HCT116 (cell line): ENCODE measurements around the gene NT5C3B.
"Not testable (repeated sequence)": the region's sequence is repeated elsewhere in the genome, so short reads cannot be mapped to it uniquely, and the experiment has no call there.

Source experiments
- CBX3 ChIP-seq: IDR thresholded peaks from 2 replicates; pipeline ENCODE4 v1.6.1; 2012; ENCODE audit warnings: low read depth
- CEBPB ChIP-seq: IDR thresholded peaks from 2 replicates; pipeline ENCODE4 v1.6.1; 2012; ENCODE audit warnings: low read depth
- EZH2 ChIP-seq: fragments of 200-600 bp; sonication (generic); IDR thresholded peaks from 2 replicates; pipeline ENCODE4 v1.6.1; 2017; ENCODE audit warnings: antibody characterized with exemption, mixed run types
- POLR2A ChIP-seq: IDR thresholded peaks from 2 replicates; pipeline ENCODE4 v1.7.0; 2011; ENCODE audit warnings: borderline replicate concordance; ENCODE audit not compliant: insufficient read depth, insufficient read length; ENCODE audit errors: extremely low read depth
- POLR2AphosphoS5 ChIP-seq: IDR thresholded peaks from 2 replicates; pipeline ENCODE4 v1.6.1; 2011; ENCODE audit warnings: mild to moderate bottlenecking, low read depth, low read length, moderate library complexity
- RAD21 ChIP-seq: IDR thresholded peaks from 2 replicates; pipeline ENCODE4 v1.6.1; 2012; ENCODE audit warnings: low read depth, mild to moderate bottlenecking
- REST ChIP-seq: IDR thresholded peaks from 2 replicates; pipeline ENCODE4 v1.6.1; 2012; ENCODE audit warnings: low read depth
- TCF7L2 ChIP-seq: IDR thresholded peaks from 2 replicates; pipeline ENCODE4 v1.7.0; 2011; ENCODE audit warnings: borderline replicate concordance, inconsistent platforms; ENCODE audit not compliant: insufficient read depth, insufficient read length; ENCODE audit errors: extremely low read depth
- YY1 ChIP-seq: IDR thresholded peaks from 2 replicates; pipeline ENCODE4 v1.6.1; 2011; ENCODE audit warnings: low read length, low read depth, moderate library complexity, mild to moderate bottlenecking; ENCODE audit not compliant: insufficient replicate concordance; ENCODE audit errors: extremely low read depth
- ZNF274 ChIP-seq: fragments of 200-500 bp; sonication (Bioruptor generic); IDR thresholded peaks from 2 replicates; pipeline ENCODE4 v1.6.1; 2014; ENCODE audit warnings: mild to moderate bottlenecking, low read depth, low read length, inconsistent platforms
- TF ChIP-seq, protein P1 (sequence below), 3 experiments: fragments of 200-600 bp in 1 of 3; sonication (generic) in 1 of 3; IDR thresholded peaks in 2 of 3; conservative IDR thresholded peaks in 1 of 3; 2 replicates each; pipeline ENCODE4 v1.5.1; 2012 to 2017; ENCODE audit warnings: low read depth in 2 of 3, low read length in 2 of 3, antibody characterized with exemption in 1 of 3, borderline replicate concordance in 1 of 3, control low read depth in 1 of 3, mild to moderate bottlenecking in 1 of 3, mixed read lengths in 1 of 3, mixed run types in 1 of 3, moderate library complexity in 1 of 3; ENCODE audit not compliant: insufficient read depth in 1 of 3
- TF ChIP-seq, protein P2 (sequence below): IDR thresholded peaks from 2 replicates; pipeline ENCODE4 v1.6.1; 2012

DNA sequence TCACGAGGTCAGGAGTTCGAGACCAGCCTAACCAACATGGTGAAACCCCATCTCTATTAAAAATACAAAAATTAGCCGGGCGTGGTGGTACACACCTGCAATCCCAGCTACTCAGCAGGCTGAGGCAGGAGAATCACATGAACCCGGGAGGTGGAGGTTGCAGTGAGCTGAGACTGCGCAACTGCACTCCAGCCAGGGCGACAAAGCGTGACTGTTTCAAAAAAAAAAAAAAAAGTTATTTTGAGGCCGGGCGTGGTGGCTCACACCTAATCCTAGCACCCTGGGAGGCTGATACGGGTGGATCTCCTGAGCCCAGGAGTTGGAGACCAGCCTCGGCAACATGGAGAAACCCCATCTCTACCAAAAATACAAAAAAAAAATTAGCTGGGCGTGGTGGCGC is 15.3 kb upstream of the NT5C3B start:
- TF ChIP-seq, protein P1, sequence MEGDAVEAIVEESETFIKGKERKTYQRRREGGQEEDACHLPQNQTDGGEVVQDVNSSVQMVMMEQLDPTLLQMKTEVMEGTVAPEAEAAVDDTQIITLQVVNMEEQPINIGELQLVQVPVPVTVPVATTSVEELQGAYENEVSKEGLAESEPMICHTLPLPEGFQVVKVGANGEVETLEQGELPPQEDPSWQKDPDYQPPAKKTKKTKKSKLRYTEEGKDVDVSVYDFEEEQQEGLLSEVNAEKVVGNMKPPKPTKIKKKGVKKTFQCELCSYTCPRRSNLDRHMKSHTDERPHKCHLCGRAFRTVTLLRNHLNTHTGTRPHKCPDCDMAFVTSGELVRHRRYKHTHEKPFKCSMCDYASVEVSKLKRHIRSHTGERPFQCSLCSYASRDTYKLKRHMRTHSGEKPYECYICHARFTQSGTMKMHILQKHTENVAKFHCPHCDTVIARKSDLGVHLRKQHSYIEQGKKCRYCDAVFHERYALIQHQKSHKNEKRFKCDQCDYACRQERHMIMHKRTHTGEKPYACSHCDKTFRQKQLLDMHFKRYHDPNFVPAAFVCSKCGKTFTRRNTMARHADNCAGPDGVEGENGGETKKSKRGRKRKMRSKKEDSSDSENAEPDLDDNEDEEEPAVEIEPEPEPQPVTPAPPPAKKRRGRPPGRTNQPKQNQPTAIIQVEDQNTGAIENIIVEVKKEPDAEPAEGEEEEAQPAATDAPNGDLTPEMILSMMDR (IDR thresholded peaks at IDR 0.05 in 2 of 3, conservative IDR thresholded peaks at IDR 0.05 in 1 of 3; ENCODE audit: borderline replicate concordance in 1 of 3, insufficient read depth in 1 of 3, low read depth in 2 of 3, low read length in 2 of 3), result not testable (repeated sequence)
- not testable (repeated sequence) for TF ChIP-seq EZH2, CBX3, POLR2A, YY1, RAD21, POLR2AphosphoS5, REST, CEBPB, TCF7L2, ZNF274
- TF ChIP-seq, protein P2, sequence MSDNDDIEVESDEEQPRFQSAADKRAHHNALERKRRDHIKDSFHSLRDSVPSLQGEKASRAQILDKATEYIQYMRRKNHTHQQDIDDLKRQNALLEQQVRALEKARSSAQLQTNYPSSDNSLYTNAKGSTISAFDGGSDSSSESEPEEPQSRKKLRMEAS, result not testable (repeated sequence)
